ENCODE data around the gene BAZ1B. TPM values are rescaled to one million over a fixed set of nuclear protein-coding genes. Genes with fewer than 3 reads are reported as not detected.

BAZ1B gene
- total and polyA plus RNA-seq, 9 of the 15 experiments (the other 6 are each of a cell fraction or from before 2014, with no cell fraction given), result 15.0 to 134 (median 79.5) TPM

DNA sequence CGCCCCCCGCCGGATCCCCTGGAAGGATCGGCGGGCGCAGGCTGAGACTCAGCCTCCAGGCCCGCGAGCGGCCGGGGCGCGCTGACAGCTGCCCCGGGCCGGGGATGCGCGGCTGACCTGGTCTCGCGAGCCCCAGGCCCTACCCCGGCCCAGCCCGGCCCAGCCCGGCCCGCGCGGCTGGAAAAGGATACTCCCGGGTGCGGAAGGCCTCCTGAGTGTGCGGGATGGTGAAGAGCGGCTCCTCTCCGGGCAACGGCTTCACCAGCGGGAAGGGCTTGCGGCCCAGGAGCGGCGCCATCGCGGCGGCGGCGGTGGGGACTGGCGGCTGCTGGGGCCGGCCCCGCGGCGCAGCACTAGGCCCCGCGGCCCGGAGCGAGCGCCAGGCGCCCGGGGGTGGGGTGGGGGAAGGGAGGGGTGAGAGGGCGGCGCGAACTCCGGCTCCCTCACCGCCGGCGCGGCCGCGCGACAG lies 423 bp downstream of the BAZ1B start:
- peak; percentile 84 to 93 (median 92) for DNase-seq (ENCODE audit: extremely low read depth in 1 of 4, low spot score in 3 of 4)
- ATAC-seq, result peak; percentile 80
- Histone ChIP-seq H3K27me3 (ENCODE audit: control insufficient read depth in 2 of 2, insufficient read depth in 2 of 2, low read length in 2 of 2) (no peaks in the 10 kb centered on the region), H3K9me3 (replicated peaks; ENCODE audit: control insufficient read depth, insufficient read depth, low read depth, low read length) (no peaks in the 10 kb centered on the region), H3K9me1 (ENCODE audit: control insufficient read depth, insufficient read depth, low read length) (peaks cover 3% of the 10 kb centered on the region), H2AFZ (ENCODE audit: low read depth, low read length) (peak overlapping the region; percentile 99), H4K20me1 (replicated peaks; ENCODE audit: control insufficient read depth, insufficient read depth, low read length) (peaks cover 20% of the 10 kb centered on the region), H3K4me3 (peak overlapping the region; percentile 95), H3K9ac (ENCODE audit: insufficient read depth in 1 of 2, low read depth in 2 of 2, low read length in 2 of 2) (peak overlapping the region; percentile 90 to 98), H3K4me2 (ENCODE audit: insufficient read depth, low read length) (peak overlapping the region; percentile 93; the same call in 1 of the 2 replicates), H3K4me1 (replicated peaks in 1 of 2; ENCODE audit: control insufficient read depth in 2 of 2, insufficient read depth in 2 of 2, low read length in 2 of 2) (peaks cover 26 to 34% of the 10 kb centered on the region in 2 experiments), H3K27ac (ENCODE audit: extremely low read depth, low read depth, low read length) (peak overlapping the region; percentile 97), H3K36me3 (ENCODE audit: control insufficient read depth, insufficient read depth, low read length) (peaks cover 36% of the 10 kb centered on the region), H3K79me2 (ENCODE audit: control insufficient read depth, insufficient read depth, low read length) (peaks cover 51% of the 10 kb centered on the region)
- POLR2A ChIA-PET, result interaction anchor here (0.5 to 3.9 kb wide), 24 partner anchors 9 to 211 kb away, joined by 3 to 22 read pairs (median 5); partner anchors contain the start of gene TBL2
- in situ Hi-C loops (cut with MboI) (no loop called here), intact Hi-C loops (cut with micrococcal nuclease) (loop anchor here (2.0 kb wide), 2 partner anchors 35 to 57 kb away; partner anchors contain the start of genes BCL7B and TBL2)
- BruUV-seq (replicated peaks), result no TSS peak
- WGBS (ENCODE audit: insufficient coverage, low coverage, missing lambda C conversion rate), result under 1% methylated on average over 23 of the region's 62 CpGs
- FAIRE-seq, result no peak
- CTCF ChIA-PET (ENCODE audit: low intra/inter-chr PET ratio), result interaction anchor here (0.7 to 0.9 kb wide), 2 partner anchors 25 to 36 kb away, joined by 3 read pairs; partner anchors contain the start of gene BCL7B
- TF ChIP-seq, protein P1, sequence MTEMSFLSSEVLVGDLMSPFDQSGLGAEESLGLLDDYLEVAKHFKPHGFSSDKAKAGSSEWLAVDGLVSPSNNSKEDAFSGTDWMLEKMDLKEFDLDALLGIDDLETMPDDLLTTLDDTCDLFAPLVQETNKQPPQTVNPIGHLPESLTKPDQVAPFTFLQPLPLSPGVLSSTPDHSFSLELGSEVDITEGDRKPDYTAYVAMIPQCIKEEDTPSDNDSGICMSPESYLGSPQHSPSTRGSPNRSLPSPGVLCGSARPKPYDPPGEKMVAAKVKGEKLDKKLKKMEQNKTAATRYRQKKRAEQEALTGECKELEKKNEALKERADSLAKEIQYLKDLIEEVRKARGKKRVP (CRISPR knock-in tag; IDR thresholded peaks at IDR 0.05), result no peak
- TF ChIP-seq, protein P2, sequence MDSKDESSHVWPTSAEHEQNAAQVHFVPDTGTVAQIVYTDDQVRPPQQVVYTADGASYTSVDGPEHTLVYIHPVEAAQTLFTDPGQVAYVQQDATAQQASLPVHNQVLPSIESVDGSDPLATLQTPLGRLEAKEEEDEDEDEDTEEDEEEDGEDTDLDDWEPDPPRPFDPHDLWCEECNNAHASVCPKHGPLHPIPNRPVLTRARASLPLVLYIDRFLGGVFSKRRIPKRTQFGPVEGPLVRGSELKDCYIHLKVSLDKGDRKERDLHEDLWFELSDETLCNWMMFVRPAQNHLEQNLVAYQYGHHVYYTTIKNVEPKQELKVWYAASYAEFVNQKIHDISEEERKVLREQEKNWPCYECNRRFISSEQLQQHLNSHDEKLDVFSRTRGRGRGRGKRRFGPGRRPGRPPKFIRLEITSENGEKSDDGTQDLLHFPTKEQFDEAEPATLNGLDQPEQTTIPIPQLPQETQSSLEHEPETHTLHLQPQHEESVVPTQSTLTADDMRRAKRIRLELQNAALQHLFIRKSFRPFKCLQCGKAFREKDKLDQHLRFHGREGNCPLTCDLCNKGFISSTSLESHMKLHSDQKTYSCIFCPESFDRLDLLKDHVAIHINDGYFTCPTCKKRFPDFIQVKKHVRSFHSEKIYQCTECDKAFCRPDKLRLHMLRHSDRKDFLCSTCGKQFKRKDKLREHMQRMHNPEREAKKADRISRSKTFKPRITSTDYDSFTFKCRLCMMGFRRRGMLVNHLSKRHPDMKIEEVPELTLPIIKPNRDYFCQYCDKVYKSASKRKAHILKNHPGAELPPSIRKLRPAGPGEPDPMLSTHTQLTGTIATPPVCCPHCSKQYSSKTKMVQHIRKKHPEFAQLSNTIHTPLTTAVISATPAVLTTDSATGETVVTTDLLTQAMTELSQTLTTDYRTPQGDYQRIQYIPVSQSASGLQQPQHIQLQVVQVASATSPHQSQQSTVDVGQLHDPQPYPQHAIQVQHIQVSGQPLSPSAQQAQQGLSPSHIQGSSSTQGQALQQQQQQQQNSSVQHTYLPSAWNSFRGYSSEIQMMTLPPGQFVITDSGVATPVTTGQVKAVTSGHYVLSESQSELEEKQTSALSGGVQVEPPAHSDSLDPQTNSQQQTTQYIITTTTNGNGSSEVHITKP (IDR thresholded peaks at IDR 0.05; ENCODE audit: partially characterized antibody), result no peak
- TF ChIP-seq, protein P3, sequence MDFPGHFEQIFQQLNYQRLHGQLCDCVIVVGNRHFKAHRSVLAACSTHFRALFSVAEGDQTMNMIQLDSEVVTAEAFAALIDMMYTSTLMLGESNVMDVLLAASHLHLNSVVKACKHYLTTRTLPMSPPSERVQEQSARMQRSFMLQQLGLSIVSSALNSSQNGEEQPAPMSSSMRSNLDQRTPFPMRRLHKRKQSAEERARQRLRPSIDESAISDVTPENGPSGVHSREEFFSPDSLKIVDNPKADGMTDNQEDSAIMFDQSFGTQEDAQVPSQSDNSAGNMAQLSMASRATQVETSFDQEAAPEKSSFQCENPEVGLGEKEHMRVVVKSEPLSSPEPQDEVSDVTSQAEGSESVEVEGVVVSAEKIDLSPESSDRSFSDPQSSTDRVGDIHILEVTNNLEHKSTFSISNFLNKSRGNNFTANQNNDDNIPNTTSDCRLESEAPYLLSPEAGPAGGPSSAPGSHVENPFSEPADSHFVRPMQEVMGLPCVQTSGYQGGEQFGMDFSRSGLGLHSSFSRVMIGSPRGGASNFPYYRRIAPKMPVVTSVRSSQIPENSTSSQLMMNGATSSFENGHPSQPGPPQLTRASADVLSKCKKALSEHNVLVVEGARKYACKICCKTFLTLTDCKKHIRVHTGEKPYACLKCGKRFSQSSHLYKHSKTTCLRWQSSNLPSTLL (IDR thresholded peaks at IDR 0.05), result no peak
- TF ChIP-seq, protein P4, sequence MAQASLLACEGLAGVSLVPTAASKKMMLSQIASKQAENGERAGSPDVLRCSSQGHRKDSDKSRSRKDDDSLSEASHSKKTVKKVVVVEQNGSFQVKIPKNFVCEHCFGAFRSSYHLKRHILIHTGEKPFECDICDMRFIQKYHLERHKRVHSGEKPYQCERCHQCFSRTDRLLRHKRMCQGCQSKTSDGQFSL (CRISPR knock-in tag; IDR thresholded peaks at IDR 0.05), result no peak
- TF ChIP-seq, protein P4 (tag; IDR thresholded peaks at IDR 0.05), result peak in 1 of 2 experiments; percentile 57; a peak in 1 of 4 replicates
- TF ChIP-seq, protein P5, sequence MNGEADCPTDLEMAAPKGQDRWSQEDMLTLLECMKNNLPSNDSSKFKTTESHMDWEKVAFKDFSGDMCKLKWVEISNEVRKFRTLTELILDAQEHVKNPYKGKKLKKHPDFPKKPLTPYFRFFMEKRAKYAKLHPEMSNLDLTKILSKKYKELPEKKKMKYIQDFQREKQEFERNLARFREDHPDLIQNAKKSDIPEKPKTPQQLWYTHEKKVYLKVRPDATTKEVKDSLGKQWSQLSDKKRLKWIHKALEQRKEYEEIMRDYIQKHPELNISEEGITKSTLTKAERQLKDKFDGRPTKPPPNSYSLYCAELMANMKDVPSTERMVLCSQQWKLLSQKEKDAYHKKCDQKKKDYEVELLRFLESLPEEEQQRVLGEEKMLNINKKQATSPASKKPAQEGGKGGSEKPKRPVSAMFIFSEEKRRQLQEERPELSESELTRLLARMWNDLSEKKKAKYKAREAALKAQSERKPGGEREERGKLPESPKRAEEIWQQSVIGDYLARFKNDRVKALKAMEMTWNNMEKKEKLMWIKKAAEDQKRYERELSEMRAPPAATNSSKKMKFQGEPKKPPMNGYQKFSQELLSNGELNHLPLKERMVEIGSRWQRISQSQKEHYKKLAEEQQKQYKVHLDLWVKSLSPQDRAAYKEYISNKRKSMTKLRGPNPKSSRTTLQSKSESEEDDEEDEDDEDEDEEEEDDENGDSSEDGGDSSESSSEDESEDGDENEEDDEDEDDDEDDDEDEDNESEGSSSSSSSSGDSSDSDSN (IDR thresholded peaks at IDR 0.05; ENCODE audit: borderline replicate concordance in 1 of 2, low read depth in 2 of 2, low read length in 2 of 2), result peak; percentile 56 to 95; a peak in 2 of 4 replicates
- TF ChIP-seq, protein P6, sequence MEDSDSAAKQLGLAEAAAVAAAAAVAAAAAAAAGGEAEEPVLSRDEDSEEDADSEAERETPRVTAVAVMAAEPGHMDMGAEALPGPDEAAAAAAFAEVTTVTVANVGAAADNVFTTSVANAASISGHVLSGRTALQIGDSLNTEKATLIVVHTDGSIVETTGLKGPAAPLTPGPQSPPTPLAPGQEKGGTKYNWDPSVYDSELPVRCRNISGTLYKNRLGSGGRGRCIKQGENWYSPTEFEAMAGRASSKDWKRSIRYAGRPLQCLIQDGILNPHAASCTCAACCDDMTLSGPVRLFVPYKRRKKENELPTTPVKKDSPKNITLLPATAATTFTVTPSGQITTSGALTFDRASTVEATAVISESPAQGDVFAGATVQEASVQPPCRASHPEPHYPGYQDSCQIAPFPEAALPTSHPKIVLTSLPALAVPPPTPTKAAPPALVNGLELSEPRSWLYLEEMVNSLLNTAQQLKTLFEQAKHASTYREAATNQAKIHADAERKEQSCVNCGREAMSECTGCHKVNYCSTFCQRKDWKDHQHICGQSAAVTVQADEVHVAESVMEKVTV (CRISPR knock-in tag; IDR thresholded peaks at IDR 0.05), result no peak
- no peak for TF ChIP-seq GTF2F1 (IDR thresholded peaks at IDR 0.05; ENCODE audit: low read depth, low read length)
